Ovary (tissue), 3 donors: ENCODE measurements around the gene BCAS4.

Source experiments
- CTCF ChIP-seq, 3 donors: fragments of 450-650 bp in 2 of 3; fragments of 200-600 bp in 1 of 3; IDR thresholded peaks; one replicate each; pipeline versions ENCODE4 v1.5.1 to v1.8.0; 2016 to 2022; ENCODE audit warnings: antibody characterized with exemption in 3 of 3, mild to moderate bottlenecking in 1 of 3
- EP300 ChIP-seq: sonication (generic); formaldehyde crosslinking; IDR thresholded peaks from one replicate; pipeline ENCODE4 v1.6.1; 2017; ENCODE audit warnings: antibody characterized with exemption
- POLR2A ChIP-seq: fragments of 450-650 bp; IDR thresholded peaks from one replicate; pipeline ENCODE4 v1.6.1; 2017; ENCODE audit warnings: antibody characterized with exemption, mild to moderate bottlenecking, moderate library complexity
- donor health status: DM: no; HTN: no; CAD: no.

- TF ChIP-seq CTCF (IDR thresholded peaks at IDR 0.05) = no peak
- TF ChIP-seq EP300 = no peak
- TF ChIP-seq POLR2A = no peak
These were observed 54.2 kb downstream of the BCAS4 start for GRCh38 chr20:50848846-50849673.
